Suprapubic skin (tissue), 4 donors: ENCODE results near the gene MARF1.

Source experiments
- EP300 ChIP-seq: sonication (generic); formaldehyde crosslinking; IDR thresholded peaks from one replicate; pipeline ENCODE4 v1.6.1; 2017; ENCODE audit warnings: antibody characterized with exemption
- POLR2A ChIP-seq, 2 donors: fragments of 450-650 bp; IDR thresholded peaks; one replicate each; pipeline ENCODE4 v1.6.1; 2017; ENCODE audit warnings: antibody characterized with exemption in 2 of 2, mild to moderate bottlenecking in 2 of 2, moderate library complexity in 2 of 2
- POLR2AphosphoS5 ChIP-seq, 3 donors: sonication (generic); formaldehyde crosslinking; IDR thresholded peaks; one replicate each; pipeline ENCODE4 v1.6.1; 2017; ENCODE audit warnings: antibody characterized with exemption in 3 of 3
- TF ChIP-seq, protein P1 (sequence below), 2 donors: fragments of 200-600 bp in 1 of 2; fragments of 450-650 bp in 1 of 2; sonication (generic) in 1 of 2; IDR thresholded peaks; one replicate each; pipeline ENCODE4 v1.5.1; 2016 to 2019; ENCODE audit warnings: antibody characterized with exemption in 2 of 2, mild to moderate bottlenecking in 1 of 2, moderate library complexity in 1 of 2

DNA sequence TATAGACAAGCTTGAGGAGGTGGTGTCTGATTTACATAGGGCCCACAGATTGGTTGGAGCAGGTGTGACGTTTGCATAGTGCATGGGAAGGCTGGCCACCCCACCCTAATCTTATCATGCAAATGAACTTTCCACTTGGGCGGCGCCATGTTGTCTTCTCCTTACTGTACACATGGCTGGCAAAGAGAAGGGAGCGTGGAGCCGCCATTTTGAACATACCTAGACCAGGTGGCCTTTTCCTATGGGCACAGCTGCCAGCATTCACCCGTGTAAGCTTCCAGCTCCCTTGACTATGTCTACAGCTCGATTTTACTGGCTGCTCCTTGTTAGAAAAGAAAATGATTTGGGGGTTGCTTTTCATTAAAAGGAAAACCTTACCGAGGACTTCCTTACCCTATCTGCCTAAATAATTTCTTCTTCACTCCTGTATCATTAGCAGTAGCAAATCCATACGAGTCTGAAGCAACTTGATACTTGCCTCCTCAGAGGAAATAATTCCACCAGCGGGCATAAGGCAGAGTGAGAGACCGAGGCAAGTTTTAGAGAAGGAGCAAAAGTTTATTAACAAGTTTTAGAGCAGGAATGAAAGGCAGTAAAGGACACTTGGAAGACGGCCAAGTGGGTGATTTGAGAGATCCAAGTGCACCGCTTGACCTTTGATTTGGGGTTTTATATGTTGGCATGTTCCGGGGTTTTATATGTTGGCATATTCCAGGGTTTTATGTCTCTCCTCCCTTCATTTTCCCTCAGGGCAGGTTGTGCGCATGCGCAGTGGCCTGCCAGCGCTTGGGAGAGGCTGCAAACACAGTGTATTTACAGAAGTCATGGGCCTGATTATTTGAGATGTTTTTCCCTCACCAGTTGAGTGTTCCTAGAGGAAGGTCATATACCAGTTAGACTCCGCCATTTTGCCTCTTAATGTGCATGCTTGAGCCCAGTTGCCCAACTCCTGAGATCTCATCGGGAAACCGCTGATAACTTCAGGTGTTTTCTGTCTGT lies 65.7 kb downstream of the MARF1 start:
- TF ChIP-seq POLR2AphosphoS5 (IDR thresholded peaks at IDR 0.05) (no peak), POLR2A (IDR thresholded peaks at IDR 0.05) (no peak), EP300 (no peak)
- TF ChIP-seq, protein P1, sequence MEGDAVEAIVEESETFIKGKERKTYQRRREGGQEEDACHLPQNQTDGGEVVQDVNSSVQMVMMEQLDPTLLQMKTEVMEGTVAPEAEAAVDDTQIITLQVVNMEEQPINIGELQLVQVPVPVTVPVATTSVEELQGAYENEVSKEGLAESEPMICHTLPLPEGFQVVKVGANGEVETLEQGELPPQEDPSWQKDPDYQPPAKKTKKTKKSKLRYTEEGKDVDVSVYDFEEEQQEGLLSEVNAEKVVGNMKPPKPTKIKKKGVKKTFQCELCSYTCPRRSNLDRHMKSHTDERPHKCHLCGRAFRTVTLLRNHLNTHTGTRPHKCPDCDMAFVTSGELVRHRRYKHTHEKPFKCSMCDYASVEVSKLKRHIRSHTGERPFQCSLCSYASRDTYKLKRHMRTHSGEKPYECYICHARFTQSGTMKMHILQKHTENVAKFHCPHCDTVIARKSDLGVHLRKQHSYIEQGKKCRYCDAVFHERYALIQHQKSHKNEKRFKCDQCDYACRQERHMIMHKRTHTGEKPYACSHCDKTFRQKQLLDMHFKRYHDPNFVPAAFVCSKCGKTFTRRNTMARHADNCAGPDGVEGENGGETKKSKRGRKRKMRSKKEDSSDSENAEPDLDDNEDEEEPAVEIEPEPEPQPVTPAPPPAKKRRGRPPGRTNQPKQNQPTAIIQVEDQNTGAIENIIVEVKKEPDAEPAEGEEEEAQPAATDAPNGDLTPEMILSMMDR (IDR thresholded peaks at IDR 0.05), result no peak
